Measurements from ENCODE around the gene PPP1R12A. TPM values are rescaled to one million over a fixed set of nuclear protein-coding genes. Genes with fewer than 3 reads are reported as not detected.

PPP1R12A gene
- total and polyA plus RNA-seq, 5 donors from 2014 or later, result 91.8 to 153 (median 106) TPM

DNA sequence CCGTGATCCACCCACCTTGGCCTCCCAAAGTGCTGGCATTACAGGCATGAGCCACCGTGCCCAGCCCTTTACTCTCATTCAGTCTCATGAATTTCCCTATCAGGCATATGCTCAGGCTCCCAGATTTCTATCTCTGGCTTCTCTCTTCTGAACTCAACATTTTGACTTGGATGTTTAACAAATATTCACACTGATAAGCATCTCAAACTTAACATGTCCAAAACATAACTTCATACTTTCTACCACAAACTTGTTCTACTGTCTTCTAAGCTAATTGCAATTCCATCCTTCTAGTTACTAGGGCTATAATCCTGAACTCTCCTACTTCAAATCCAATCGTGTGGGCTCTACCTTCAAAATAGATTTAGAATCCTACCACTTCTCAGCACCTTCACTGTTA, 170.3 kb downstream of the PPP1R12A start:
- Mint-ChIP-seq H3K36me3 (no peaks in the 10 kb centered on the region), H3K9me3 (peaks cover 0 to 4% (median 0%) of the 10 kb centered on the region in 7 donors), H3K27me3 (peaks cover 10% of the 10 kb centered on the region), H3K27ac (no peak overlapping the region), H3K4me3 (no peak overlapping the region), H3K4me1 (peaks cover 0 to 3% (median 0%) of the 10 kb centered on the region in 4 donors)
- DNase-seq (no peak), ATAC-seq (ENCODE audit: low read depth in 2 of 2) (no peak)
- Histone ChIP-seq H3K9me3 (ENCODE audit: control insufficient read depth in 2 of 2, low read length in 2 of 2) (no peaks in the 10 kb centered on the region), H3K4me3 (ENCODE audit: low read depth, low read length) (no peak overlapping the region), H3K36me3 (ENCODE audit: control insufficient read depth, insufficient read depth, low read length) (no peaks in the 10 kb centered on the region), H3K27me3 (ENCODE audit: control insufficient read depth, insufficient read depth, low read length) (peaks cover 2% of the 10 kb centered on the region), H3K4me1 (ENCODE audit: control insufficient read depth, insufficient read depth, low read length, poor library complexity, severe bottlenecking) (no peaks in the 10 kb centered on the region), H3K27ac (ENCODE audit: insufficient read depth, low read length, poor library complexity, severe bottlenecking) (no peak overlapping the region)

GRCh38 chr12:79763766-79764452, 171.0 kb downstream of the PPP1R12A start:
- DNase-seq, result no peak
- Histone ChIP-seq H3K27me3 (ENCODE audit: control insufficient read depth, insufficient read depth, low read length) (peaks cover 2% of the 10 kb centered on the region), H3K4me1 (ENCODE audit: control insufficient read depth, insufficient read depth, low read length, poor library complexity, severe bottlenecking) (no peaks in the 10 kb centered on the region), H3K36me3 (ENCODE audit: control insufficient read depth, insufficient read depth, low read length) (no peaks in the 10 kb centered on the region), H3K4me3 (ENCODE audit: low read depth, low read length) (no peak overlapping the region), H3K27ac (ENCODE audit: insufficient read depth, low read length, poor library complexity, severe bottlenecking) (no peak overlapping the region), H3K9me3 (ENCODE audit: control insufficient read depth in 2 of 2, low read length in 2 of 2) (no peaks in the 10 kb centered on the region)
- no peak for ATAC-seq (ENCODE audit: low read depth in 2 of 2)
- peaks cover 13% of the 10 kb centered on the region for H3K27me3 Mint-ChIP-seq
- peaks cover 0 to 5% (median 0%) of the 10 kb centered on the region in 7 donors for H3K9me3 Mint-ChIP-seq
- no peak overlapping the region for H3K4me3 Mint-ChIP-seq
- H3K27ac Mint-ChIP-seq, result no peak overlapping the region
- peaks cover 0 to 3% (median 0%) of the 10 kb centered on the region in 4 donors for H3K4me1 Mint-ChIP-seq
- no peaks in the 10 kb centered on the region for H3K36me3 Mint-ChIP-seq

- Histone ChIP-seq H3K9me3 (ENCODE audit: control insufficient read depth in 2 of 2, low read length in 2 of 2) (peaks cover 5 to 7% of the 10 kb centered on the region in 2 experiments), H3K4me3 (ENCODE audit: low read depth, low read length) (no peak overlapping the region), H3K4me1 (ENCODE audit: control insufficient read depth, insufficient read depth, low read length, poor library complexity, severe bottlenecking) (no peaks in the 10 kb centered on the region), H3K27ac (ENCODE audit: insufficient read depth, low read length, poor library complexity, severe bottlenecking) (no peak overlapping the region), H3K27me3 (ENCODE audit: control insufficient read depth, insufficient read depth, low read length) (peaks cover 2% of the 10 kb centered on the region), H3K36me3 (ENCODE audit: control insufficient read depth, insufficient read depth, low read length) (no peaks in the 10 kb centered on the region)
- Mint-ChIP-seq H3K36me3 (no peaks in the 10 kb centered on the region), H3K4me1 (no peaks in the 10 kb centered on the region), H3K27me3 (peaks cover 13% of the 10 kb centered on the region), H3K27ac (no peak overlapping the region), H3K4me3 (no peak overlapping the region), H3K9me3 (peaks cover 0 to 13% (median 4%) of the 10 kb centered on the region in 7 donors)
- ATAC-seq (ENCODE audit: low read depth in 2 of 2), result no peak
- no peak for DNase-seq
These were observed 173.6 kb downstream of the PPP1R12A start for GRCh38 chr12:79761341-79761740.

DNA sequence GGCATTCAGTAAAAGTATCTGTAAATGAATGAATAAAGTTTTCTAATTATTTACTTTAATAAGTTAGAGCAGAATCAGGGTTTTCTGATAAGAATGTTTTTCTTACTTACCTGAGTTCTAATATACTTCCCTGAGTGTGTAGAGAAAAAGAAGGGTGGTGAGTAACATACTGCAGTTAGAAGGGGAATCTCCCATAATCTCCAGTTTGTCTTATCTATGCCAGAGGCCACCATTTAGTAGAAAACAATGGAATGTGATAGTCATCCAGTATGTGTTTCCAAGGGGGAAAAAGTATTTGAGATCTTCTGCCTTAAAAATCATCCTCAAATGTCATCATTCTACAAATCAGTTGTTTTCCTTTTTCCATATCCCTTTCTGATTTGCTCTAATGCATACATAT, 187.6 kb downstream of the PPP1R12A start:
- Mint-ChIP-seq H3K4me1 (no peaks in the 10 kb centered on the region), H3K9me3 (peaks cover 0 to 9% (median 1%) of the 10 kb centered on the region in 7 donors), H3K36me3 (no peaks in the 10 kb centered on the region), H3K4me3 (no peak overlapping the region), H3K27me3 (no peaks in the 10 kb centered on the region), H3K27ac (no peak overlapping the region)
- Histone ChIP-seq H3K27me3 (ENCODE audit: control insufficient read depth, insufficient read depth, low read length) (peaks cover 2% of the 10 kb centered on the region), H3K27ac (ENCODE audit: insufficient read depth, low read length, poor library complexity, severe bottlenecking) (no peak overlapping the region), H3K4me1 (ENCODE audit: control insufficient read depth, insufficient read depth, low read length, poor library complexity, severe bottlenecking) (no peaks in the 10 kb centered on the region), H3K4me3 (ENCODE audit: low read depth, low read length) (no peak overlapping the region), H3K9me3 (ENCODE audit: control insufficient read depth in 2 of 2, low read length in 2 of 2) (no peaks in the 10 kb centered on the region), H3K36me3 (ENCODE audit: control insufficient read depth, insufficient read depth, low read length) (no peaks in the 10 kb centered on the region)
- ATAC-seq (ENCODE audit: low read depth in 2 of 2) (no peak), DNase-seq (no peak)

DNA sequence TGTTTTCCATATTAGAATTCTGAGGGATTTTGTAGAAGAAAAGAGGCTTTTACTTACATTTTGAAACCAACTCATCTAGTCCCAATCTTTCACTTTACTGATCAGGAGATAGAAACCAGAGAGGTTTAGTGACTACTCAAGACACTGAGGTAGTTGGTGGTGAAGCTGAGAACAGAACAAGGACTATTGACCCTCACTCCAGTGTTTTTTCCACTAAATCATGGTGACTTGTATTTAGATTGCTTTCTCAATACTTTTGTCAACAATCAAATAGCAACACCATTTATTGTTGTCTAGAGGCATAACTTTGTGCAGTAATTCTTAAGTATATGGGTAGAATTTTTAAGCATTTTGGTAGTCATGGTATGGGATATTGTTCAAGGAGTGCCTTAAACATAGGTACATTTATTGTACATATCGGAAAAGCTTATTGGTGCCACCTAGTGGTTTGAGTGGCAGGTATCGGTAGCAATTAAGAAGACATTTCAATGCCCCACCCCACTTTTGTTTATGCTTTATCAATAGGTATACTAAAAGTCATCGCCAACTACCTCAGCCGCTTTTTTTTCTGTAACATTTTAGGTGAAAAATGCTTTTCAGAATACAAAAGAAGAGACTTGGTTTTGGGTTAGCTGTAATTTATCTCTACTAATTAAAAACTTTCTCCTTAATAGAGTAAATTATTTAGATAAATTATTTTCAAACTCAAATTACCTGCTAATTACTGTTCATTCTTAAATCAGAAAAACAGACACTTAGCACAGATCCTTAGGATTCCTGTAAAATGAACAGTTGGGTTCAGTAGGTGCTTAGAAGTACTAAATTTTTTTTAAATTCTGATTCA, 196.8 kb downstream of the PPP1R12A start:
- Histone ChIP-seq H3K27ac (ENCODE audit: insufficient read depth, low read length, poor library complexity, severe bottlenecking) (no peak overlapping the region), H3K27me3 (ENCODE audit: control insufficient read depth, insufficient read depth, low read length) (peaks cover 4% of the 10 kb centered on the region), H3K4me3 (ENCODE audit: low read depth, low read length) (no peak overlapping the region), H3K4me1 (ENCODE audit: control insufficient read depth, insufficient read depth, low read length, poor library complexity, severe bottlenecking) (no peaks in the 10 kb centered on the region), H3K36me3 (ENCODE audit: control insufficient read depth, insufficient read depth, low read length) (no peaks in the 10 kb centered on the region), H3K9me3 (ENCODE audit: control insufficient read depth in 2 of 2, low read length in 2 of 2) (no peaks in the 10 kb centered on the region)
- Mint-ChIP-seq H3K36me3 (no peaks in the 10 kb centered on the region), H3K4me3 (no peak overlapping the region), H3K9me3 (no peaks in the 10 kb centered on the region), H3K27ac (no peak overlapping the region), H3K27me3 (peaks cover 9% of the 10 kb centered on the region), H3K4me1 (no peaks in the 10 kb centered on the region)
- DNase-seq (peak in 2 of 3 donors; percentile 9 to 63), ATAC-seq (ENCODE audit: low read depth in 2 of 2) (peak in 1 of 2 donors; percentile 31)

- Mint-ChIP-seq H3K36me3 (no peaks in the 10 kb centered on the region), H3K4me1 (no peaks in the 10 kb centered on the region)
These were observed 202.3 kb downstream of the PPP1R12A start for GRCh38 chr12:79732638-79733037.

DNA sequence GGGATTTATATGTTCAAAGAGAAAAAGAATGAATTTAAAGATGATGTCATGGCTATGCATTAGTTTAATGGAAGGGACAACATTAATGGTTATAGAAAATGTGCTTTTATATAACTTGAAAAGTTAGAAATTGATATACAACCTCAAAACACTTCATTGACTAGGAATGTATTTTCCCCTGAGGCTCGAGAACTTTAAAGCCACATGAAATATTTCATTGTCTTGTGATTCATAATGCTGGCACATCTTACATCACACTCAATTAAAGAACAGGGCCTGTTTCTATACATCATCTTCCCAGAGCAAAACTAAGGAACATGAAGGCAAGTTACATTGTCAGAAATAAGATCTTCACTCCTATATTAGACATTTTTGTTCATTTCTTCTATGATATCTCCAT, 208.9 kb downstream of the PPP1R12A start:
- Histone ChIP-seq H3K9me3 (ENCODE audit: control insufficient read depth in 2 of 2, low read length in 2 of 2) (no peaks in the 10 kb centered on the region), H3K27ac (ENCODE audit: insufficient read depth, low read length, poor library complexity, severe bottlenecking) (no peak overlapping the region), H3K4me1 (ENCODE audit: control insufficient read depth, insufficient read depth, low read length, poor library complexity, severe bottlenecking) (no peaks in the 10 kb centered on the region), H3K27me3 (ENCODE audit: control insufficient read depth, insufficient read depth, low read length) (peaks cover 6% of the 10 kb centered on the region), H3K36me3 (ENCODE audit: control insufficient read depth, insufficient read depth, low read length) (no peaks in the 10 kb centered on the region), H3K4me3 (ENCODE audit: low read depth, low read length) (no peak overlapping the region)
- Mint-ChIP-seq H3K27ac (no peak overlapping the region), H3K27me3 (peaks cover 21% of the 10 kb centered on the region), H3K4me3 (no peak overlapping the region), H3K4me1 (no peaks in the 10 kb centered on the region), H3K9me3 (peaks cover 0 to 5% (median 0%) of the 10 kb centered on the region in 7 donors), H3K36me3 (no peaks in the 10 kb centered on the region)
- ATAC-seq (ENCODE audit: low read depth in 2 of 2), result no peak
- DNase-seq, result no peak

More at GRCh38 chr12:79732638-79733037, 202.3 kb downstream of the PPP1R12A start:
- DNase-seq, result no peak
- Histone ChIP-seq H3K27ac (ENCODE audit: insufficient read depth, low read length, poor library complexity, severe bottlenecking) (no peak overlapping the region), H3K4me3 (ENCODE audit: low read depth, low read length) (no peak overlapping the region), H3K36me3 (ENCODE audit: control insufficient read depth, insufficient read depth, low read length) (no peaks in the 10 kb centered on the region), H3K4me1 (ENCODE audit: control insufficient read depth, insufficient read depth, low read length, poor library complexity, severe bottlenecking) (no peaks in the 10 kb centered on the region), H3K27me3 (ENCODE audit: control insufficient read depth, insufficient read depth, low read length) (peaks cover 3% of the 10 kb centered on the region), H3K9me3 (ENCODE audit: control insufficient read depth in 2 of 2, low read length in 2 of 2) (no peaks in the 10 kb centered on the region)
- H3K4me3 Mint-ChIP-seq, result no peak overlapping the region
- H3K27ac Mint-ChIP-seq, result no peak overlapping the region
- ATAC-seq (ENCODE audit: low read depth in 2 of 2), result no peak
- H3K27me3 Mint-ChIP-seq, result peaks cover 27% of the 10 kb centered on the region
- H3K9me3 Mint-ChIP-seq, result peaks cover 0 to 5% (median 0%) of the 10 kb centered on the region in 7 donors

Measured in CD4-positive, CD25-positive, alpha-beta regulatory T cell (primary cell).